Heart left ventricle (tissue), 13 donors: Measurements from ENCODE around the gene OR2A25.

Source experiments
- CTCF ChIP-seq, 12 donors: fragments of 200-600 bp; sonication (generic) in 4 of 12; IDR thresholded peaks; one replicate each; pipeline versions ENCODE4 v1.5.0 to v1.8.0; 2018 to 2022; ENCODE audit warnings: antibody characterized with exemption in 12 of 12, mild to moderate bottlenecking in 5 of 12
- POLR2A ChIP-seq, 2 donors: fragments of 450-650 bp; IDR thresholded peaks; one replicate each; pipeline ENCODE4 v1.6.1; 2017; ENCODE audit warnings: antibody characterized with exemption in 2 of 2, mild to moderate bottlenecking in 2 of 2, moderate library complexity in 2 of 2
- donor health status: ischemic (EF 13 %, LVEDD 7.1; RV severe dilation, severe dysfunction).
- donor health status: DM: no; HTN: yes; CAD: no.
- donor health status: DM: no; HTN: no; CAD: no.
- donor health status: ischemic (EF 25% LVEDD 6.9; RV normal size, moderate dysfunction).
- donor health status: ischemic (EF 25% LVEDD 5.7; RV mildly dilated, moderate dysfunction).
- donor health status: ischemic (EF 35%, LVEDD 5.7; RV mildly dilated, moderate dysfunction).
- donor health status: nonischemic (EF 11% LVEDD 7.7; RV severe dilation, severe dysfunction).
- donor health status: DM: yes; HTN: yes; CAD: no.
- donor health status: PGD.
- donor health status: ischemic (EF 29% LVEDD 5.4; RV normal size, mild dysfunction).
- donor health status: nonischemic (EF 23%, LVEDD 6.1; RV moderate dilation, normal function).

GRCh38 chr7:144086730-144087129 lies 17.1 kb downstream of the OR2A25 start:
- no peak for TF ChIP-seq CTCF (IDR thresholded peaks at IDR 0.05)
- no peak for TF ChIP-seq POLR2A (IDR thresholded peaks at IDR 0.05)
